Thyroid gland (tissue), 4 donors: ENCODE results near the gene EGFL6. TPM values are rescaled to one million over a fixed set of nuclear protein-coding genes. Genes with fewer than 3 reads are reported as not detected.

ENCODE experiments used
- DNase-seq, 2 donors: peaks; one replicate each; pipeline ENCODE4 v3.0.0-alpha.2; 2019
- H3K27ac ChIP-seq, 3 donors: fragments of 200-600 bp; sonication (generic); 1 replicate in 2 of 3; 2 replicates in 1 of 3; pipeline ENCODE4 v1.5.1; 2016 to 2019; ENCODE audit warnings: mild to moderate bottlenecking in 1 of 3, moderate library complexity in 1 of 3
- H3K27me3 ChIP-seq: fragments of 200-600 bp; sonication (generic); one replicate; pipeline ENCODE4 v1.5.1; 2019
- H3K36me3 ChIP-seq, 2 donors: fragments of 200-600 bp; sonication (generic); one replicate each; pipeline ENCODE4 v1.5.1; 2016 to 2019
- H3K4me1 ChIP-seq, 2 donors: fragments of 200-600 bp; sonication (generic); one replicate each; pipeline ENCODE4 v1.5.1; 2017 to 2019
- H3K4me3 ChIP-seq, 3 donors: fragments of 200-600 bp; sonication (generic); replicated peaks in 1 of 3; 1 replicate in 2 of 3; 2 replicates in 1 of 3; pipeline ENCODE4 v1.5.1; 2016; ENCODE audit warnings: mild to moderate bottlenecking in 1 of 3
- H3K9me3 ChIP-seq: fragments of 200-600 bp; sonication (generic); one replicate; pipeline ENCODE4 v1.5.1; 2017
- POLR2A ChIP-seq, 2 donors: fragments of 450-650 bp; IDR thresholded peaks; one replicate each; pipeline ENCODE4 v1.6.1; 2017; ENCODE audit warnings: antibody characterized with exemption in 2 of 2, mild to moderate bottlenecking in 2 of 2, moderate library complexity in 1 of 2
- WGBS, 2 donors: methylation state at CpG; one replicate each; pipeline ENCODE4 v1.1.5; 2017; 5-methylcytosine and 5-hydroxymethylcytosine counted together
- intact Hi-C: fragments of 100-400 bp; cut with DNase I; formaldehyde crosslinking; loops from one replicate; pipeline ENCODE4 v1.15.1; 2023
- total RNA-seq, 4 donors: library from RNA; depleted of rRNA; stranded (reverse); fragments of >200 nt; gene quantifications; one replicate each; pipeline ENCODE4 v1.2.3, GENCODE V29; 2016
- TF ChIP-seq, protein P1 (sequence below), 6 experiments: fragments of 200-600 bp in 3 of 6; fragments of 450-650 bp in 3 of 6; sonication (generic) in 3 of 6; IDR thresholded peaks; one replicate each; pipeline ENCODE4 v1.5.1; 2016 to 2019; ENCODE audit warnings: antibody characterized with exemption in 6 of 6, mild to moderate bottlenecking in 2 of 6, inconsistent platforms in 1 of 6, moderate library complexity in 1 of 6

The EGFL6 gene
- total RNA-seq, 4 donors from 2014 or later = not detected

DNA sequence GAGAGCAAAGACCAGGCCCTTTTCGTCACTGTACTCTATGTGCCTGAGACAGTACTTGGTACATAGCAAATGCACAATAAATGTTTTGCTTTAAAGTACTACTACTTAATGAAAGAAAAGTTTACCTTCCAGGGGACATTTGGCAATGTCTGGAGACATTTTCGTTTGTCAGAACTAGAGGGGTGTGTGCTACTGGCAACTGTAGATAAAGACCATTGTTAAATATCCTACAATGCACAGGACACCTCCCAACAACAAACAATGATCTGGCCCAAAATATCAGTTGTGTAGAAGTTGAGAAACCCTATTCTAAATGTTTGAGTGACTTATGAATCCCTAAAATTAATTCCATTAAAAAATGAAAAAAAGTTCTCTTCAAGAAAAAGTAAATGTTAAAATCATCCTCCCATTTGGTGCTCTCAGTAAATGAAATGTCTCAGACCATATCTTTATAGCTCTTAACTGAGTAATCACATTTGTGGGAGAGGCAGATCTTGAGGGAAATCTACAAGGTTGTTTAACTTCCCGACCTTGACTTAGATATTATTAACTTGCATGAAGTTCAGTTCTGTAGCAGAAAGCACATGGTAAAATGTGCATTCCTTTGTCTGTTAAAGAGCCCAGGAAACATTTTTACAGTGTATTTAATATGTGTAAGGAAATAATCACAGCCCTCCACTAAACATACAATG, 18.5 kb downstream of the EGFL6 start:
- no peak for DNase-seq
- WGBS, 2 donors = 62 to 73% methylated on average over 3 of the region's 3 CpGs
- Histone ChIP-seq H3K27ac (no peak overlapping the region), H3K4me3 (no peak overlapping the region), H3K9me3 (no peaks in the 10 kb centered on the region), H3K27me3 (no peaks in the 10 kb centered on the region), H3K36me3 (no peaks in the 10 kb centered on the region), H3K4me1 (no peaks in the 10 kb centered on the region)
- TF ChIP-seq POLR2A (IDR thresholded peaks at IDR 0.05) = no peak
- TF ChIP-seq, protein P1, sequence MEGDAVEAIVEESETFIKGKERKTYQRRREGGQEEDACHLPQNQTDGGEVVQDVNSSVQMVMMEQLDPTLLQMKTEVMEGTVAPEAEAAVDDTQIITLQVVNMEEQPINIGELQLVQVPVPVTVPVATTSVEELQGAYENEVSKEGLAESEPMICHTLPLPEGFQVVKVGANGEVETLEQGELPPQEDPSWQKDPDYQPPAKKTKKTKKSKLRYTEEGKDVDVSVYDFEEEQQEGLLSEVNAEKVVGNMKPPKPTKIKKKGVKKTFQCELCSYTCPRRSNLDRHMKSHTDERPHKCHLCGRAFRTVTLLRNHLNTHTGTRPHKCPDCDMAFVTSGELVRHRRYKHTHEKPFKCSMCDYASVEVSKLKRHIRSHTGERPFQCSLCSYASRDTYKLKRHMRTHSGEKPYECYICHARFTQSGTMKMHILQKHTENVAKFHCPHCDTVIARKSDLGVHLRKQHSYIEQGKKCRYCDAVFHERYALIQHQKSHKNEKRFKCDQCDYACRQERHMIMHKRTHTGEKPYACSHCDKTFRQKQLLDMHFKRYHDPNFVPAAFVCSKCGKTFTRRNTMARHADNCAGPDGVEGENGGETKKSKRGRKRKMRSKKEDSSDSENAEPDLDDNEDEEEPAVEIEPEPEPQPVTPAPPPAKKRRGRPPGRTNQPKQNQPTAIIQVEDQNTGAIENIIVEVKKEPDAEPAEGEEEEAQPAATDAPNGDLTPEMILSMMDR (IDR thresholded peaks at IDR 0.05) = no peak
- intact Hi-C loops = no loop called here

DNA sequence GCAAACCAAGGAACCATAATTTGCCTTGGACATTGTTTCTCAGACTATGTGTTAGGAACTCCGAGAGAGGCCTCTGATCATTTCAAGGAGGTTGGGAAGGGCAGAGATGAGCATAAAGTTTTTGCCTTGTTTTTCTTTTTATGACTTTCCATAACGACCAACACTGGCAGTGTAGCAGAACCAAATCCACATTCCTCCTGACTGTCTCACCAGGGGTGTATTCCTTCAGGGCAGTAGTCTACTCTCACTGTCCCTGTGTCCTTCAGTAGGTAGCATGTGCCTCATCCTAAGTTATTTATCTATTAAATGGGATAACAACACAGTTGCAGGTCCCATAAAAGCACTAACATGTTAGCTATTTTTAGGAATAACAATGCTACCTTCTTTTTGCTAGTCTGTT, 20.8 kb downstream of the EGFL6 start:
- no peak overlapping the region for H3K27ac ChIP-seq
- H3K4me1 ChIP-seq = no peaks in the 10 kb centered on the region
- H3K9me3 ChIP-seq = no peaks in the 10 kb centered on the region
- no peak overlapping the region for H3K4me3 ChIP-seq
- TF ChIP-seq, protein P1 (IDR thresholded peaks at IDR 0.05) = no peak
- TF ChIP-seq POLR2A (IDR thresholded peaks at IDR 0.05) = no peak
- intact Hi-C loops = no loop called here
- no peak for DNase-seq
- H3K36me3 ChIP-seq = no peaks in the 10 kb centered on the region
- 89 to 91% methylated on average over 2 of the region's 2 CpGs for WGBS, 2 donors
- H3K27me3 ChIP-seq = no peaks in the 10 kb centered on the region

DNA sequence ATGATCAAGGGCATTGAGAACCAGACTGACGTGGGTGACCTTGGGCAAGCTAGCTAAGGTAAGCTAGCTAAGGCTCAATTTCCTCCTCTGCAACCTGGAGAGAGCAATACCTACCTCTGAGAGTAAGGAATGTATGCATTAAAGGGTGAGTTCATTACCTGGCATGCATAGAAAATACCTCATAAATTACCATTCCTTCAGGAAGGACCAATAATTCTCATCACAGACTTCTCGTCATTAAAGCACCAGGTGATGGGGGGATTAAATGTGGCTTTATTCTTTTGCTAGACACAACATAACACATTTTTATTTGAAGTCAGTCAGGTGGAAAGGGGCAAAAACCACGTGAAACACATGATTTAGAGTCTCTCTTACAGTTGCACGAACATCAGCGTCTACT, 21.5 kb downstream of the EGFL6 start:
- Histone ChIP-seq H3K4me1 (no peaks in the 10 kb centered on the region), H3K27me3 (no peaks in the 10 kb centered on the region), H3K9me3 (no peaks in the 10 kb centered on the region), H3K36me3 (no peaks in the 10 kb centered on the region), H3K27ac (no peak overlapping the region), H3K4me3 (no peak overlapping the region)
- WGBS, 2 donors = 62 to 68% methylated on average over 5 of the region's 5 CpGs
- TF ChIP-seq, protein P1 (IDR thresholded peaks at IDR 0.05) = no peak
- TF ChIP-seq POLR2A (IDR thresholded peaks at IDR 0.05) = no peak
- DNase-seq = no peak
- intact Hi-C loops = no loop called here

DNA sequence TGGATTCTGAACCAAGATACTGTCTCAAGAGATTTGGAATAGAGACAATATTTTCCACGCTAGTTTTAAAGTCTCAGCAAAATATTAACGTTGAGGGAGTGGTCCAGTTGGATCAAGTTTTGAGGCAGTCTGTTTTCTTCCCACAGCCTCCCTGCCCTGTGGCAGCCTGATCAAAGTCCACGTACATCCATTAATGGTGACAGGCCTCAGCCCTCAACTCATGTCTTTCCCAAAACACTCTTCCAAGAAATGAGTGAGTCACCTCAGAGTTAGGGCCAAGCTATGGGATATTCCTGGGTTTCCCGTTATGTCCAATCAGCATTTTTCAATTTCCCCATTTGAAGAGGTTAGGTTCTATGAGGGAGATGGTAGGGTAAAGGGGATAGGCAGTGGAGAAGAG, 28.5 kb downstream of the EGFL6 start:
- Histone ChIP-seq H3K9me3 (no peaks in the 10 kb centered on the region), H3K27ac (no peak overlapping the region), H3K4me1 (no peaks in the 10 kb centered on the region), H3K27me3 (peaks cover 4% of the 10 kb centered on the region), H3K4me3 (no peak overlapping the region), H3K36me3 (no peaks in the 10 kb centered on the region)
- TF ChIP-seq POLR2A (IDR thresholded peaks at IDR 0.05) = no peak
- TF ChIP-seq, protein P1 (IDR thresholded peaks at IDR 0.05) = no peak
- intact Hi-C loops = no loop called here
- DNase-seq = no peak
- WGBS, 2 donors = 88 to 91% methylated on average over 4 of the region's 4 CpGs

GRCh38 chrX:13598877-13599276, 29.5 kb downstream of the EGFL6 start:
- H3K4me3 ChIP-seq = no peak overlapping the region
- 69 to 78% methylated on average over 3 of the region's 3 CpGs for WGBS, 2 donors
- TF ChIP-seq, protein P1 (IDR thresholded peaks at IDR 0.05) = no peak
- TF ChIP-seq POLR2A (IDR thresholded peaks at IDR 0.05) = no peak
- H3K4me1 ChIP-seq = no peaks in the 10 kb centered on the region
- no peaks in the 10 kb centered on the region for H3K36me3 ChIP-seq
- H3K9me3 ChIP-seq = no peaks in the 10 kb centered on the region
- intact Hi-C loops = no loop called here
- peaks cover 4% of the 10 kb centered on the region for H3K27me3 ChIP-seq
- no peak for DNase-seq
- no peak overlapping the region for H3K27ac ChIP-seq
